Omental fat pad (tissue), 4 donors: Measurements from ENCODE around the gene DNAJC1. TPM values are rescaled to one million over a fixed set of nuclear protein-coding genes. Genes with fewer than 3 reads are reported as not detected.

ENCODE experiments used
- ATAC-seq: fragments of 150-250 bp; one replicate; pipeline ENCODE4 v1.9.1; 2016; ENCODE audit warnings: mild to moderate bottlenecking, moderate library complexity; ENCODE audit not compliant: low FRiP score
- DNase-seq: peaks from one replicate; pipeline ENCODE4 v3.0.0-alpha.2; 2019; ENCODE audit warnings: low spot score
- CTCF ChIP-seq, 3 donors: fragments of 450-650 bp; IDR thresholded peaks; one replicate each; pipeline ENCODE4 v1.5.1; 2016 to 2017; ENCODE audit warnings: antibody characterized with exemption in 3 of 3, mild to moderate bottlenecking in 3 of 3, moderate library complexity in 2 of 3
- total RNA-seq, 4 donors: library from RNA; depleted of rRNA; stranded (reverse); fragments of >200 nt; gene quantifications; one replicate each; pipeline ENCODE4 v1.1.0, GENCODE V29; 2016

The DNAJC1 gene
- total RNA-seq, 4 donors from 2014 or later, result 69.5 to 119 (median 89.8) TPM

GRCh38 chr10:21926358-21926925 is 77.1 kb downstream of the DNAJC1 start:
- no peak for TF ChIP-seq CTCF (IDR thresholded peaks at IDR 0.05)
- ATAC-seq (no peak), DNase-seq (no peak)

DNA sequence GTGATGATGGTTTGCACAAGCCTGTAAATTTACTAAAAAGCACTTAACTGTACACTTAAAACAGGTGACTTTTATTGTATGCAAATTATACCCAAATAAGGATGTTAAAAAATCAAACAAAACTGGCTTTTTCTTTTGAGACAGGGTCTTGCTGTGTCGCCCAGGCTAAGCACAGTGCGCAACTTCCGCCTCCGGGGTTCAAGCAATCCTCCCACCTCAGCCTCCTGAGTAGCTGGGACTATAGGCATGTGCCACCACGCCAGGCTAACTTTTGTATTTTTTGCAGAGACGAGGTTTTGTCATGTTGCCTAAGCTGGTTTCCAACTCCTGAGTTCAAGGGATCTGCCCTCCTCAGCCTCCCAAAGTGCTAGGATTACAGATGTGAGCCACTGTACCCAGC is 77.7 kb downstream of the DNAJC1 start:
- no peak for TF ChIP-seq CTCF (IDR thresholded peaks at IDR 0.05)
- DNase-seq, result no peak
- ATAC-seq, result no peak

GRCh38 chr10:21924511-21924910 is 79.0 kb downstream of the DNAJC1 start:
- no peak for DNase-seq
- no peak for TF ChIP-seq CTCF (IDR thresholded peaks at IDR 0.05)
- no peak for ATAC-seq

DNA sequence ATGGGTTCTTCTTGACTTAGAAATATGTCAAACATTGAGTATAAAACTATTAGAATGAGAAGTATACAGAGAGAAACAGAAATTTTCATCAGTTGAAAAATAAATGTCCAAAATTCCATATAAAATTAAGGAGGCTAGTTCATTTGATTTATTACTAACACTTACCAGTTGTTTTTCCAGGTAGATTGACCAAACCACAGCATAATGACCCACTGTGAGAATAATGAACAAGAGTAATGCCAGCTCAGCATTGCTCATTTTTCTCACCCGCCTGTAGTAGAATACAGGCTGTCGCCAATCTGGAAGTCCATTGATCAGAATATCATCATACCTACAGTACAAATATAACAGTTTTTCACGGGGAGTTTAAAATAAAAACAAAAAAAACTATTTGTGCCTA is 82.9 kb downstream of the DNAJC1 start:
- no peak for TF ChIP-seq CTCF (IDR thresholded peaks at IDR 0.05)
- DNase-seq (no peak), ATAC-seq (no peak)

DNA sequence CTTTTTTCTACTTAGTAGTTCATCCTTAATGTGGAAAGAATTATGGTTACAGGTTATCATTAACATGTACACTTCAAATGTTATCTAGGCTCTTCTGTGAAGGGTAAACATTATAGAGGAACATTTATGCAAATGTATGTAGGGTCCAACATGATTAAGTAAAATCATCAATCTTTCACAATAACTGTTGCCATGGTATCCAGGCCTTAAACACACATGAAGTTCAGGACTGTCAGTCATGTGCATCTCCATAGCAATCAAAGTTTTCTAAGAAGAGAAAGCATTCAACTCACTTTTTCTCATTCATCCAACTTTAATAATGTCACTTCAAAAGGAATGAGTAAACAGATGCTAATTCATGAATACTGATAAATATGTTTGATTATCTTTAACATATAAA is 83.6 kb downstream of the DNAJC1 start:
- ATAC-seq (no peak), DNase-seq (no peak)
- no peak for TF ChIP-seq CTCF (IDR thresholded peaks at IDR 0.05)

DNA sequence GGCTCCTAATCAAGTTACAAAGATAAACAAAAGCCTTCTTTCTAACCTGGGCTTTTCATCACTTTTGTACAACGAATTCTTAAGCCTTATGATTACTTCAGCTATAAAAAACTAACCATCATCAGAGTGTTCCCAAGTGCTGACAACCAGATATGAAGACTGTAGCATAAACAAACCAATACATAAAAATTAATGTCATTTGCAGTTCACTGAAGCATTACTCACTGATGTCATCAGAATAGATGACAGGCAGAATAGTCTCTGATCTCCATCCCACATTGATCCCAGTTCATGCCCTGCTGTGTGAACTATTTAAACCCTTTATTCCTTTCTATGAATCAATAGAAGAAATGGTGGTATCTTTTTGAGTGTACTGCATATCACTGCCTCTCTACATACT is 84.4 kb downstream of the DNAJC1 start:
- DNase-seq (no peak), ATAC-seq (no peak)
- no peak for TF ChIP-seq CTCF (IDR thresholded peaks at IDR 0.05)

DNA sequence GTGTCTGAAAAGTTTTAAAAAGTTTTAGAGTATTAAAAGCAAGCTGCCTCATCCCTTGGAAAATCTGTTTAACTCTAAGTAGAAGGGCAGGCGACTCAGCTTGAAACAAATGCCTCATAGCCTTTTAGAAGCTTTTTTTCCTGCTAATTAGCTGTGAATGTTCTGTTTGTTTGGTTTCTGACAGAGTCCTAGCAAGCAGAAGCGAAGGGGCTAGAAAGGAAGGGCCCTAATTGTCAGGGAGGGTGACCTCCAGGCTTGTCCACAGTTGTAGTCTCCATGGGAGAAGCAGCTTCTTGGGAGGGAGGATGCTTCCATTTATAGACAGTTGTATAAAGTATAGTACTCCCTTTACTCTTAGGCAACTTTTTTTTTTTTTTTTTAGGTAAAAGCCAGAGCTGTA is 90.9 kb downstream of the DNAJC1 start:
- ATAC-seq (no peak), DNase-seq (no peak)
- TF ChIP-seq CTCF (IDR thresholded peaks at IDR 0.05), result no peak
